GM19452 (cell line): ENCODE measurements around the gene GOLGA2.
"Not testable (repeated sequence)": the region's sequence is repeated elsewhere in the genome, so short reads cannot be mapped to it uniquely, and the experiment has no call there.

Experiments used
- ATAC-seq: cut with Tn5 transposase; IDR thresholded peaks from one replicate; pipeline ENCODE4 v1.9.1; 2021; ENCODE audit not compliant: unreplicated experiment

Gene GOLGA2

DNA sequence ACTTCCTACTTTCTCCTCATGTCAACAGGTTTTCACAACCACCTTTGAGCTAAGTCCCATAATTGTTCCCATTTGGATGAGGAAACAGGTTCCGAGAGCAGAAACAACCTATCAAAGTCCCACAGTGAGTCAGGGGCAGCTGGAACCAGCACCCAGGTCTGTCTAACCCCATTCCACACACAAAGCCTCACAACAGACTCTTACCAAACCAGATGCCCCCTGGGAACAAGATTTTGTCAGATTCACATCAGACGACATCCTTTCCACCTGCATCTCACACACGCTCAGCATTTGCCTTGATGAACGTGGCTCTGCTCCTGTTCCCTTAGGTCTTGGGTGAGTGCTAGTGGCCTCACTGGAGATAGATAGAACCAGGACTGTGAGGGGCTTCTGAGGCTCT, 17.3 kb upstream of the GOLGA2 start:
- no peak for ATAC-seq

GRCh38 chr9:128292009-128292408, 16.2 kb upstream of the GOLGA2 start:
- ATAC-seq = no peak

DNA sequence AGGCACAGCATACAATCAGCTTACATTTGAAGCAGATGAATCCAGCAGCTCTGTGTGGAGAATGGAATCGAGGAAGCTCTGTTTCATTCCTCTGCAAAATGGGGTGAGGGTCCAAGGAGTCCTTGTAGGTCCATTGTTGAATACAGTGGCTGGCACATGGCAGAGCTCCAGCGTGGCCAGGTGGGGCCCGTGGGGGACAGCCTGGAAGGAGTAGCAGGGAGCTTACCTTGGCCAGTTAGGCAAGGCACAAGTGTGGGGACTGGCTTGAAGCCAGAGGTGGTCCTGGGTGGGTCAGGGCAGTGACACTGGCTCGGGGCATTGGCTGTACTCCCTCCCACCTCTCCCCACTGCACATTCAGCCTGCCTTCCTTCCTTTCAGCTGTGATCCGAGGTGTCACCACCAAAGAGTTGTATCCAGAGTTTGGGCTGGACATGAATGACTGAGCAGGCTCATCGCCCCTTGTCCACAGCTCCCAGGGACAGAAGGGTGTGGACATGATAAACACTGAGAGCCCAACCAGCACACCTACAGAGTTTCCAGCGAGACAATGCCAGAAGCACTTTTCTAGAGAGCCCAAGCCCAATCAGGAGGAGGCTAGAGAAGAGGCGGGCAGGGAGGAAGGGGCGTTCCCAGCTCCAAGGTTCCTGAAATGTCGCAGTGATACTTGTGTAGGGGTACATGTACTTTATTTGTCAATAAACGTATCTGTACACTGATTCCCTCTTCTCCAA, 12.6 kb upstream of the GOLGA2 start:
- no peak for ATAC-seq

GRCh38 chr9:128286440-128286839, 10.6 kb upstream of the GOLGA2 start:
- no peak for ATAC-seq

DNA sequence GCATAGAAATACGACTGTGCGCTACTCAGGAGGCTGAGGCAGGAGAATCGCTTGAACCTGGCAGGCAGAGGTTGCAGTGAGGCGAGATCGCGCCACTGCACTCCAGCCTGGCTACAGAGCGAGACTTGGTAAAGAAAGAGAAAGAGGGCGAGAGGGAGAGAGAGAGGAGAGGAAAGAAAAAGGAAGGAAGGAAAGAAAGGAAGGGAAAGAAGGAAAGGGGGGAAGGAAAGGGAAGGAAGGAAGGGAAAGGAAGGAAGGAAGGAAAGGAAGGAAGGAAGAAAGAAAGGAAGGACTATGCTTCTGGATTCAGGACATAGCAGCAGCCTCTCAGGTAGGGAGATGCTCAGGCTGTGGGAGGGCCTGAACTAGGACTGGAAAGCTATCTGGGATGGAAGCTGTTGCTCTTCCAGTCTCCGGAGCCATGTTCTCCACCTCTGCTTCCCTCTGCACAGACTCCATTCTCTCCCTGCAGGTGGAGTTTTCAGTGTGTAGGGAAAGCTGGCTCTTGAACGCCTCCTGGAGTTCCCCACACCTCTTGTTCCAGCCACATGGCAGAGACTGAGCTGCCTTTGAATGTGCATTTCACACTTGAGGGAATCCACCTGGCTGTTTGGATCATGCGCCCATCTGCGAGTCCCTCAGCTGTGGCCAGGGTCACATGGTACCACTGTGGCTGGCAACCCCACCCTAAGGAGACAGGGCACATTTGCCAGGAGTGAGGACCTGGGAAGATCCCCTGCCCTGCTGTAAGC, 9.4 kb upstream of the GOLGA2 start:
- no peak for ATAC-seq

GRCh38 chr9:128282500-128282899, 6.7 kb upstream of the GOLGA2 start:
- ATAC-seq = no peak

- ATAC-seq = no peak
Measured at GRCh38 chr9:128280084-128280622, 4.3 kb upstream of the GOLGA2 start.

DNA sequence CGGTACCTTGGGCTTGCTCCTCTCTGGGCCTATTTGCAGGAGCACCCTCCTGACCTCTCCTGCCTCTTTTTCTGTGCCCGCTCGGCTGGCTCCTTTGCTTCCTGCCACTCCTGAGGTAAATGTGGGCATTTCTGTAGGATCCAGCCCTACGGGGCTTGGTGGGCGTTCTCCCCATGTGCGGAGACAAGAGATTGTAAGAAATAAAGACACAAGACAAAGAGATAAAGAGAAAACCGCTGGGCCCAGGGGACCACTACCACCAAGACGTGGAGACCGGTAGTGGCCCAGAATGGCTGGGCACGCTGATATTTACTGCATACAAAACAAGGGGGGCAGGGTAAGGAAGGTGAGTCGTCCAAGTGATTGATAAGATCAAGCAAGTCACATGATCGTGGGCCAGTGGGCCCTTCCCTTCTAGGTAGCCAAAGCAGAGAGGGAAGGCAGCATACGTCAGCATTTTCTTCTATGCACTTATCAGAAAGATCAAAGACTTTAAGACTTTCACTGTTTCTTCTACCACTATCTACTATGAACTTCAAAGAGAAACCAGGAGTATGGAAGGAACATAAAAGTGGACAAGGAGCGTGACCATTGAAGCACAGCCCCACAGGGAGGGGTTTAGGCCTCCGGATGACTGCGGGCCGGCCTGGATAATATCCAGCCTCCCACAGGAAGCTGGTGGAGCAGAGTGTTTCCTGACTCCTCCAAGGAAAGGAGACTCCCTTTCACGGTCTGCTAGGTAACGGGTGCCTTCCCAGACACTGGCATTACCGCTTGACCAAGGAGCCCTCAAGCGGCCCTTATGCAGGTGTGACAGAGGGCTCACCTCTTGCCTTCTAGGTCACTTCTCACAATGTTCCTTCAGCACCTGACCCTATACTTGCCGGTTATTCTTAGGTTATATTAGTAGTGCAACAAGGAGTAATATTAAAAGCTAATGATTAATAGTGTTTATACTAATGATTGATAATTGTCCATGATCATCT, 3.6 kb upstream of the GOLGA2 start:
- ATAC-seq = not testable (repeated sequence)

GRCh38 chr9:128276574-128277270, 915 bp upstream of the GOLGA2 start:
- ATAC-seq = no peak

GRCh38 chr9:128276008-128276573, 284 bp upstream of the GOLGA2 start, which contains the start of gene SWI5:
SWI5 (plus strand) TSS chr9:128276276.
- peak; percentile 96 for ATAC-seq

DNA sequence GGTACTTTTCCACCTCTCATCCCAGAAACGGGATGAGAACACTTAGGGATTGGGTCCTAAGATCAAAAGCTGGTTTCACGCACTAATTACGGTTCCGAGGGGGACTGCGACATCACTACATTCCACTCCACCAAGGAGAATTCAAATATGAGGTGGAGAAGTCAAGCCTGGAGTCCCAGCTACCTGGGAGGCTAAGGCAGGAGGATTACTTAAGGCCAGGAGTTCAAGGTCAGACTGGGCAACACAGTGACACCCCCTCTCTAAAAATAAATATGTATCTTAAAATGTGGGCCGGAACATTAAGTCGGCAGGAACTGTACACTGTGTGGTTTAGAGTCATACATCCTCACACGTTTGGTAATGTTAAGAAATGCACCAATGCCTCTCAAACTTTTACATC, 1.6 kb downstream of the GOLGA2 start:
- no peak for ATAC-seq

- no peak for ATAC-seq
Measured at GRCh38 chr9:128271512-128271911, 4.3 kb downstream of the GOLGA2 start.

DNA sequence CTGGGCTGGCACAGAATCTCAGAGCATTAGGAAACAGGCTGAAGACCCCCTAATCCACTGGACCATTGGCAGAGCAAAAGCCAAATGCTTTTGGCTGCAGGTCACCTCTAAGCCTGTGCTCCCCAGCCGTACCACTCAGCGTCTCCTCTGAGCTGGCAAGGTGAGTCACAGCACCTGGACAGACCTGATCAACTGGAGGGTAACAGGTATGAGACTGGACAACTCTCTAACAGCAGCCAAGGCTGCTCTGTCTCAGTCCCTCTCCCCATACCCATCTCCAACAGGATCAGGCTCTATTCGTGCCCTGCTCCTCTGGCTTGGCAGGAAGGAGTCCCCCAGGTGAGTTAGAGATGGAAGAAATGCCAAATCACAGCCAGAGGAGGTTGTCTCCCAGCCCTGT, 4.7 kb downstream of the GOLGA2 start:
- ATAC-seq = no peak

GRCh38 chr9:128266868-128267590, 8.8 kb downstream of the GOLGA2 start:
- ATAC-seq = no peak

GRCh38 chr9:128265348-128265847, 10.4 kb downstream of the GOLGA2 start:
- no peak for ATAC-seq

- ATAC-seq = no peak
Measured at GRCh38 chr9:128262687-128263086, 13.1 kb downstream of the GOLGA2 start.

DNA sequence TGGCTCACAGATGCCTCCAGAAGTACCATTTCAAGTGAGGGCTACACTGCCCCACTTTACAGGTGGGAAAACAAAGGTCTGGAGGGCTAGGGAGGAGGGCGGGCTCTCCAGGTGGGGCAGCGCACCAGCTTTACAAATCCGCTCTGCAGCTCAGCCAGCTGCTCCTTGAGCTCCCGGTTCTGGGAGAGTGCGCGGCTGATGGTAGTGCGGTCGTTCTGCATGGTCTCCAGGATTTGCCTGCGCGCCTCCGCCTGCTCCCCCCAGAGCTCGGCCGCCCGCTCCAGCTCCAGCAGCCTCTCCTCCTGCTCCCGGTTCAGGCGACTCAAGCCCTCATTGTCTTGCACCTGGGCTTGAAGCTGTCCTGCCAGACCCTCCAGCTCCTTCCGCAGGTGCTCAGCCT, 15.5 kb downstream of the GOLGA2 start:
- ATAC-seq = no peak

- ATAC-seq = no peak
Measured at GRCh38 chr9:128259156-128259555, 16.7 kb downstream of the GOLGA2 start.

GRCh38 chr9:128258326-128258725, 17.5 kb downstream of the GOLGA2 start:
- ATAC-seq = no peak
